Panc1 (cell line): ENCODE results near the gene NCAPD3.

ENCODE experiments used
- POLR2AphosphoS5 ChIP-seq: IDR thresholded peaks from 2 replicates; pipeline ENCODE4 v1.6.1; 2012; ENCODE audit warnings: mild to moderate bottlenecking, low read depth, low read length, moderate library complexity
- REST ChIP-seq, 2 experiments: IDR thresholded peaks; 2 replicates each; pipeline ENCODE4 v1.6.1; 2011 to 2012; ENCODE audit warnings: low read depth in 2 of 2, control low read depth in 1 of 2, low read length in 1 of 2, mild to moderate bottlenecking in 1 of 2, moderate library complexity in 1 of 2; ENCODE audit not compliant: insufficient read depth in 1 of 2
- SIN3A ChIP-seq: IDR thresholded peaks from 2 replicates; pipeline ENCODE4 v1.6.1; 2012; ENCODE audit warnings: low read depth, mild to moderate bottlenecking, low read length, moderate library complexity, borderline replicate concordance; ENCODE audit not compliant: insufficient read depth
- TF ChIP-seq, protein P1 (sequence below): fragments of 450-650 bp; IDR thresholded peaks from 2 replicates; pipeline ENCODE4 v1.5.1; 2017; ENCODE audit warnings: mild to moderate bottlenecking

DNA sequence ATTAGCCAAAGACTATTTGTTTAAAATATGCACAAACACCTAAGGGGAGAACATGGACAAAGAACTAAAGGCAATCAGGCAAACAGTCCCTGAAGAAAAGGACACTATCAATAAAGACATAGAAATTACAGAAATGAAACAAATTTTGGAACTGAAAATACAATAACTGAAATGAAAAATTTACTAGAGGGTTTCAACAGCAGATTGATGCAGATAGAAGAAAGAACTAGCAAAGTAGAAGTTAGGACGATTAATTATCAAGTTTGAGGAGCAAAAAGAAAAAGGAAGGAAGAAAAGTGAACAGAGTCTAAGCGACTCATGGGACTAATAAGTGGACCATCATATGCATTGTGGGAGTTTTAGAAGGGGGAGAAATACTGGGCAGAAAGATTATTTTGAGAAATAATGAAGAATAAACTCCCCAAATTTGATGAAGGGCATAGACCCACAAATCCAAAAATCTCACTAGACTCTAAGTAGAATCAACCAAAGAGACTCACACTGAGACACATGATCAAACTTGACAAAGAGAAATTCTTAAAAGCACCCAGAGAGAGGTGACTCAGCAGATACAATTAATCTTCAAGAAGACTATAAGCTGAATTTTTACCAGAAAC lies 92.0 kb downstream of the NCAPD3 start:
- TF ChIP-seq, protein P1, sequence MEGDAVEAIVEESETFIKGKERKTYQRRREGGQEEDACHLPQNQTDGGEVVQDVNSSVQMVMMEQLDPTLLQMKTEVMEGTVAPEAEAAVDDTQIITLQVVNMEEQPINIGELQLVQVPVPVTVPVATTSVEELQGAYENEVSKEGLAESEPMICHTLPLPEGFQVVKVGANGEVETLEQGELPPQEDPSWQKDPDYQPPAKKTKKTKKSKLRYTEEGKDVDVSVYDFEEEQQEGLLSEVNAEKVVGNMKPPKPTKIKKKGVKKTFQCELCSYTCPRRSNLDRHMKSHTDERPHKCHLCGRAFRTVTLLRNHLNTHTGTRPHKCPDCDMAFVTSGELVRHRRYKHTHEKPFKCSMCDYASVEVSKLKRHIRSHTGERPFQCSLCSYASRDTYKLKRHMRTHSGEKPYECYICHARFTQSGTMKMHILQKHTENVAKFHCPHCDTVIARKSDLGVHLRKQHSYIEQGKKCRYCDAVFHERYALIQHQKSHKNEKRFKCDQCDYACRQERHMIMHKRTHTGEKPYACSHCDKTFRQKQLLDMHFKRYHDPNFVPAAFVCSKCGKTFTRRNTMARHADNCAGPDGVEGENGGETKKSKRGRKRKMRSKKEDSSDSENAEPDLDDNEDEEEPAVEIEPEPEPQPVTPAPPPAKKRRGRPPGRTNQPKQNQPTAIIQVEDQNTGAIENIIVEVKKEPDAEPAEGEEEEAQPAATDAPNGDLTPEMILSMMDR, result no peak
- TF ChIP-seq POLR2AphosphoS5, result no peak
- no peak for TF ChIP-seq SIN3A
- TF ChIP-seq REST (IDR thresholded peaks at IDR 0.05; ENCODE audit: insufficient read depth in 1 of 2, low read depth in 2 of 2, low read length in 1 of 2), result no peak
